HG03064 (cell line): Measurements from ENCODE around the gene UBE2F.
"Not testable (repeated sequence)": the region's sequence is repeated elsewhere in the genome, so short reads cannot be mapped to it uniquely, and the experiment has no call there.

Experiments used
- ATAC-seq: cut with Tn5 transposase; IDR thresholded peaks from one replicate; pipeline ENCODE4 v1.9.1; 2021; ENCODE audit warnings: low read depth; ENCODE audit not compliant: unreplicated experiment

UBE2F gene

GRCh38 chr2:238013806-238014205 lies 47.0 kb downstream of the UBE2F start:
- ATAC-seq = no peak

GRCh38 chr2:238015705-238016104 lies 48.9 kb downstream of the UBE2F start:
- ATAC-seq = no peak

- no peak for ATAC-seq
These were observed 49.7 kb downstream of the UBE2F start for GRCh38 chr2:238016526-238016925.

GRCh38 chr2:238019962-238020361 lies 53.1 kb downstream of the UBE2F start:
- no peak for ATAC-seq

- ATAC-seq = no peak
These were observed 54.0 kb downstream of the UBE2F start for GRCh38 chr2:238020816-238021215.

- ATAC-seq = no peak
These were observed 54.5 kb downstream of the UBE2F start for GRCh38 chr2:238021327-238021726.

GRCh38 chr2:238022594-238023157 lies 55.9 kb downstream of the UBE2F start:
- ATAC-seq = no peak

GRCh38 chr2:238023608-238024007 lies 56.8 kb downstream of the UBE2F start:
- ATAC-seq = no peak

GRCh38 chr2:238024986-238025385 lies 58.2 kb downstream of the UBE2F start:
- ATAC-seq = no peak

GRCh38 chr2:238025741-238026360 lies 59.0 kb downstream of the UBE2F start:
- ATAC-seq = no peak

- ATAC-seq = no peak
These were observed 60.2 kb downstream of the UBE2F start for GRCh38 chr2:238027058-238027457.

GRCh38 chr2:238027591-238028415 lies 61.0 kb downstream of the UBE2F start:
- no peak for ATAC-seq

- no peak for ATAC-seq
These were observed 63.0 kb downstream of the UBE2F start for GRCh38 chr2:238029853-238030252.

- ATAC-seq = no peak
These were observed 63.8 kb downstream of the UBE2F start for GRCh38 chr2:238030422-238031155.

GRCh38 chr2:238031751-238032150 lies 64.9 kb downstream of the UBE2F start:
- no peak for ATAC-seq

- ATAC-seq = no peak
These were observed 66.0 kb downstream of the UBE2F start for GRCh38 chr2:238032755-238033337.

- not testable (repeated sequence) for ATAC-seq
These were observed 67.2 kb downstream of the UBE2F start for GRCh38 chr2:238033991-238034390.

GRCh38 chr2:238038203-238038602 lies 71.4 kb downstream of the UBE2F start:
- no peak for ATAC-seq

- ATAC-seq = no peak
These were observed 72.3 kb downstream of the UBE2F start for GRCh38 chr2:238039151-238039550.

GRCh38 chr2:238039985-238040384 lies 73.2 kb downstream of the UBE2F start:
- ATAC-seq = no peak

- ATAC-seq = no peak
These were observed 74.1 kb downstream of the UBE2F start for GRCh38 chr2:238040918-238041317.
